ENCODE results near the gene RNF121.

RNF121 gene

DNA sequence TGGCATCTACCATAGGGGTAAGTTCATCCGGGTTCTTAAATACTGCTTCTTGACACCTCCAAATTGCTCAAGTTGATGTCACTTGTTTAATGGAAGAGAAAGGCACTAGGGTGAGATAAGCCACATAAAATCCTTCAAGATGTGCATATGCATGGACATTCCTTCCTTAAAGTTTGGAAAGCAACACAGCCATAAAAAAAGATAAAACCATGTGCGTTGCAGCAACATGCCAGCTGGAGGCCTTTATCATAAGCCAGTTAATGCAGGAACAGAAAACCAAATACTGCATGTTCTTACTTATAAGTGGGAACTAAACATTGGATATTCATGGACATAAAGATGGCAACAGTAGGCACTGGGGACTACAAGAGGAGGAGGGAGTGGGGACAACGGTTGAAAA is 61.9 kb downstream of the RNF121 start:
- Mint-ChIP-seq H3K9me3 (no peaks in the 10 kb centered on the region), H3K4me1 (ENCODE audit: low read depth) (peaks cover 9% of the 10 kb centered on the region), H3K27me3 (ENCODE audit: low read depth) (no peaks in the 10 kb centered on the region), H3K27ac (no peak overlapping the region), H3K36me3 (ENCODE audit: low read depth) (peaks cover 11% of the 10 kb centered on the region), H3K4me3 (no peak overlapping the region)

DNA sequence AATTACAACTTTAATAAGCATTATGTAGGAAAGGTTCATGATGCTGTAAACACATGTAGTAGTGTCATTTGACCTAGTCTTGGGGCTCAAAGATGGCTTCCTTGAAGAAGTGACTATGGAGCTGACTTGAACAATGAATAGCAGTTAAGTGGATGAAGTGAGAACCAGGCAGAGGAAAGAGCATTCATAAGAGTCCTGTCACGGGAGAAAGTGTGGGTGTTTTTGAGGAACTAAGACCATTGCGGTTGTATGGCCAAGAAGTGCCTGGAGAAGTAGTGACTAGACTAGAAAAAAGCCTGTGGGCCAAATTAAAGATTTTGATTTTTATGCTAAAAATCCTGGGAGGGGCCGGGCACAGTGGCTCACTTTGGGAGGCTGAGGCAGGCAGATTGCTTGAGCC is 62.6 kb downstream of the RNF121 start:
- Mint-ChIP-seq H3K27me3 (ENCODE audit: low read depth) (no peaks in the 10 kb centered on the region), H3K27ac (no peak overlapping the region), H3K36me3 (ENCODE audit: low read depth) (peaks cover 10% of the 10 kb centered on the region), H3K9me3 (no peaks in the 10 kb centered on the region), H3K4me1 (ENCODE audit: low read depth) (peaks cover 7% of the 10 kb centered on the region), H3K4me3 (no peak overlapping the region)

DNA sequence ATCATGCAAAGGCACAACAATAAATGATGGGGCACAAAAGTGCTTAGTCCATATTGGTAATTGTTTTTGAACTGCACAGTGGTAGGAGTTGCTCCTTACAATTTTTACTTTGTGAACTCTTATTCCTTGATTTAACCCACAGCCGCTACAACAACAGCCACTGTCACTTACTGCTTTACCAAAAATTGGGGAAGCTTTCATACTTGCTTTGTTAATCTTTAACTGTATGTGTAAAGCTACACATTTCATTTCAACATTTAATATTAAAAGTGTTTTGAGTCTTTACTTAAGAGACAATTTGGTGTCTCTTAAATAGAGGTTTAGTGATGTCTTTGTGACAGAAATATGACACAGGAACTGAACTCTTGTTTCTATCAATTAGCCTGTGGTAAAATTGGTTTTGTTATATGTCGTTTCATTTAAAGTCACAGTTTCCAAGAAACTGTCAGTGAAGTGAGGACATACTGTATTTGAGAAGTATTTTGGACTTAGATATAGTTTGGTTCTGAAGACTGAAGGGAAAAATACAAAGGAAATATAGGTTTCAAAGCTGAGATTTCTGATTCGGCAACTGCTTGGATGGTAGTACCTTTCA is 63.4 kb downstream of the RNF121 start:
- Mint-ChIP-seq H3K4me1 (ENCODE audit: low read depth) (peaks cover 7% of the 10 kb centered on the region), H3K9me3 (no peaks in the 10 kb centered on the region), H3K36me3 (ENCODE audit: low read depth) (peaks cover 13% of the 10 kb centered on the region), H3K27me3 (ENCODE audit: low read depth) (no peaks in the 10 kb centered on the region), H3K27ac (no peak overlapping the region), H3K4me3 (no peak overlapping the region)

DNA sequence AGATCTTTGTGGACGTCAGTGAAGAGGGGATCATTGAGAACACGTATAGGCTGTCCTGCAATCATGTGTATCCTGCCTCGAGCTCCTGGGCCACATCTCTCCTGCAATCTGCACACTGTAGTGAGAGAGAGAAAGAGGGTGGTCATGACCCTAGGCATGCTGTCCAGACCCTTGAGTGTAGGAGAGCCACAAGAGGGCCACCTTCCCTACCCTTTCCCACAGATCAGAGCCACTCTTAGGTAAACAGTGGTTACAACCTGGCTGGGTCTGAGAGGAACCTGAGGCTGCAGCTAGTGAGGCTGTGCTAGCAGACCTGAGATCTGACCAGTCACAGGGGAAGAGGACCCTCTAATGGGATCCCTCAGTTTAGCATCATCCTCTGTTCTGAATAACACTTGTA is 65.9 kb downstream of the RNF121 start:
- no peak overlapping the region for H3K4me3 Mint-ChIP-seq
- H3K27ac Mint-ChIP-seq, result no peak overlapping the region
- H3K9me3 Mint-ChIP-seq, result no peaks in the 10 kb centered on the region
- peaks cover 26% of the 10 kb centered on the region for H3K4me1 Mint-ChIP-seq (ENCODE audit: low read depth)
- H3K27me3 Mint-ChIP-seq (ENCODE audit: low read depth), result no peaks in the 10 kb centered on the region
- peaks cover 22% of the 10 kb centered on the region for H3K36me3 Mint-ChIP-seq (ENCODE audit: low read depth)

DNA sequence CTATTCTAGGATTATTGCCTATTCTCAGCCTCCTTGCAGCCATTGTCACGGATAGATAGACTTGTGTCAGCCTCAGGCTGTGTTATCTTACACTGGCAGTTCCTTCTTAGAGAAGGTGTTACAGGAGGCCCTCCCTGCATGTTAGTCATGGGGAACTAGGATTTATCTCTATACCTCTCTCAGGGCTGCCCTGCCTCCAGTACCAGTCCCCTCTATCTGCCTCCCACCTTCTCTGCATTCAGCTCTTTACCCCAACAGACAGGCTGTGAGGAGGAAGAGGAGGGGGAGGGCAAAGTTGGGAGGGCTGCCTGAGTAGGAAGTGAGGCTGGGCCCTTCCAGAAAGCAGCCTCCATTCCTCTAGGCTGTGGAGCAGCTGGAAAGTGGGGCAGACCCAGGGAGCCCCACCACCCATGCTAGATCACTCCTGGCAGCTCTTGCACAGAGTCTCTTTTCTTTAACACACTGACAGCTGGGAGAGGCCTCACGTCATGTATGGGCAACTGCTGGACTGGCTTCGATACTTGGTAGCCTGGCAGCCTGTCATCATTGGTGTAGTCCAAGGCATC is 67.0 kb downstream of the RNF121 start:
- Mint-ChIP-seq H3K9me3 (no peaks in the 10 kb centered on the region), H3K4me3 (no peak overlapping the region), H3K4me1 (ENCODE audit: low read depth) (peaks cover 26% of the 10 kb centered on the region), H3K27ac (no peak overlapping the region), H3K27me3 (ENCODE audit: low read depth) (no peaks in the 10 kb centered on the region), H3K36me3 (ENCODE audit: low read depth) (peaks cover 19% of the 10 kb centered on the region)

DNA sequence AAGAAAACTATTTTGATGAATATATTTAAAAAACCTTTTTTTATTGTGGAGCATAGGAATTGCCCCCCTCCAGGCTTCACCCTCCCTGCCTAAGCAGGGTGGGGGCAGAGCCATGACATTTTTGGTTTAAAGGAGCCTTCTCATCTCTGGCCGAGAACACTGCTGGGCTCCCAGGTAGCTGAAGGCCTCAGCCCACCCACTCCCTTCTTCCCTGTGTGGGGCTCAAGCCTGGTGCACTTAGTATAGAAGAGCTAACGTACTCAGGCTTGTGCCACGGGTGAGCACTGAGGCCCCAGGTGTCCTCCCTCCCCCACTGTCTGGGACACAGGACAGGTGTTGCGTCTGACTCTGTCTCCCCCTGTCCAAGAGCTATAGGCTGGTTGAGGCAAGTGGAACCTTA is 67.7 kb downstream of the RNF121 start:
- H3K27ac Mint-ChIP-seq, result no peak overlapping the region
- H3K27me3 Mint-ChIP-seq (ENCODE audit: low read depth), result no peaks in the 10 kb centered on the region
- no peaks in the 10 kb centered on the region for H3K9me3 Mint-ChIP-seq
- H3K4me3 Mint-ChIP-seq, result no peak overlapping the region
- peaks cover 17% of the 10 kb centered on the region for H3K36me3 Mint-ChIP-seq (ENCODE audit: low read depth)
- H3K4me1 Mint-ChIP-seq (ENCODE audit: low read depth), result peaks cover 24% of the 10 kb centered on the region

DNA sequence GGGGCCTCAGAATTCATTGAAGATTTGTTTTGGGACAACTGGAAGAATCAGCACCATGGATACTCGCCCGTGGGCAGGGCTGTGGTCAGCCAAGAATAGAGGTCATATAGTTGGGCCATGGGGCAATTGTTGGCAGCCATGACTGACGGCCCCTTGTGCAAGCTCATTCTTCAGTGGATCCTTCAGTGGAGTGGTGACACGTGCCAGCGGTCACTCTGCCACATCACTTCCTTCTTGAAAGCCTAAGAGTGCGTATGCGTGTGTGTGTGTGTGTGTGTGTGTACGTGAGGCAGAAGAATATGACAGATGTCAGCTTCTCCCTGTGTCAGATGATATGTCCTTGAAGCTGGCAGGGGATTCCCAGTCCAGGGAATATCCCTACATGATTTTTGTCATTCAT is 68.1 kb downstream of the RNF121 start:
- Mint-ChIP-seq H3K4me3 (no peak overlapping the region), H3K36me3 (ENCODE audit: low read depth) (peaks cover 20% of the 10 kb centered on the region), H3K27ac (no peak overlapping the region), H3K27me3 (ENCODE audit: low read depth) (no peaks in the 10 kb centered on the region), H3K9me3 (no peaks in the 10 kb centered on the region), H3K4me1 (ENCODE audit: low read depth) (peaks cover 24% of the 10 kb centered on the region)

DNA sequence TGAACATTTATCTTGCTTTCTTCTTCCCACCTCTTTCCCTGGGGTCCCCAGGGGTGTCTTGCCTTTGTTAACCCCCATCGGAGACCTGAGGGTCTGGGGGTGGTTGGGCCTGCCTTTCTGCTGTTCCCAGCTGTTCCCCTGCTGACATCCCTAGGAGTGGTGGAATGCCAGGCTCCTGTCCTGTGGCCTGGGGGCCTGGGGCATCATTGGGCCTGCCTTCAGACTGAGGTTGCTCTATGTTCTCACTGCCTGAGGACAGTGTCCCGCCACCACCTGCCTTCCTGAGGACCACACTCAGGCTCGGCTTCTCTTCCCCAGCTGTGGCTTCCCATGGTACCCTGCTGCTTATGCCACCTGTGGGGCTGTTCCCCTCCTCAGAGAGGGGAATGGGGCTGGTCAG is 68.7 kb downstream of the RNF121 start:
- peaks cover 20% of the 10 kb centered on the region for H3K4me1 Mint-ChIP-seq (ENCODE audit: low read depth)
- H3K4me3 Mint-ChIP-seq, result no peak overlapping the region
- H3K36me3 Mint-ChIP-seq (ENCODE audit: low read depth), result peaks cover 23% of the 10 kb centered on the region
- H3K27me3 Mint-ChIP-seq (ENCODE audit: low read depth), result no peaks in the 10 kb centered on the region
- H3K9me3 Mint-ChIP-seq, result no peaks in the 10 kb centered on the region
- no peak overlapping the region for H3K27ac Mint-ChIP-seq

DNA sequence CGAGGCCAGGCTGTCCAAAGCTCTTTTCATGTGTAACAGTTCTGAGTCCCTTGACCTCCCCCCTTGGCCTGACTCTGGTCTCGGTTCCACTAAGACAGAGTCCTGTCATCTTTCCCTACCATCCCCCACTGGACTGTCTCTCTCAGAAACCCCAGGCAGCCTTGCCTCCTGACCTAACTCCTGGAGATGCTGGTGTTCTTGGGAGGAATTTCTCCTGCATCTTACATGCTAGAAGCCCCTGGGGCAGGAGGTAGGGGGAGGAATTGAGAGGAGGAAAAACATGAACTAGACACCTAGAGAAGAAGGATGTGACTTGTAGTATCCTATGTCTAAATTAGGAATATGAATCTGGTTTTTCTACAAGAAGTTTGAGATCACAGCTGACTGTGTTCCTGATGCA is 69.2 kb downstream of the RNF121 start:
- Mint-ChIP-seq H3K4me1 (ENCODE audit: low read depth) (peaks cover 20% of the 10 kb centered on the region), H3K36me3 (ENCODE audit: low read depth) (peaks cover 26% of the 10 kb centered on the region)

DNA sequence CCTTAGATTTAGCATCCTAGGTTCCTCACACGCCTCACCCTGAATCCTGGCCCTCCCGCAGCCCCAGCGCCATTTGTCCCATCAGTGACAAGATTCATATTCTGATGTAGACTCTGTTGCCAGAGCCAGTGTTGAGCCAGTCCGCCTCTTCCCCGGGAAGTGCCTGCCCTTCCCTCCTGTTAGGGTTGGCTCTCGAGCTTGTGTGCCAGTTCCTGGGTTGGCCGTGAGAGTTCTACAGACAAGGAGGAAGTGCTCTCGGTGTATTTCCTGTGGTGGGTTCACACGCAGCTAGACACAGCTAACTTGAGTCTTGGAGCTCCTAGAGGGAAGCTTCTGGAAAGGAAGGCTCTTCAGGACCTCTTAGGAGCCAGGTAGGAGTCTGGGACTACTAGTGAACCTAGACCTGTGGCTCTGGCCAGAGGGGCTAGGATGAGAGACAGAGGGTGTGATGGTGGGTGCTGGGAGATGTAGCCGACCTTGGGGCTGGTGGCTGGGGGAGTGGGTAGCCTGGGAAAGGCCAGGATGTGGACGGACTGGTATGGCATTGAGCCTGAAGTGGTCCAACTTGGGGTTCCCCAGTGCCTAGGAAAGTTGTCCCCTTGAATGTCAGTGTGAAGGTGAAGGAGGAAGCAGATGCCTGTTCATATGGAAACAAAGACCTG is 69.9 kb downstream of the RNF121 start, which contains the start of gene IL18BP:
IL18BP (plus strand) TSS at position 261 of the 662 bp plus-strand sequence. CDS start 1,076 bp downstream, outside the sequence.
- Mint-ChIP-seq H3K36me3 (ENCODE audit: low read depth) (peaks cover 32% of the 10 kb centered on the region), H3K27me3 (ENCODE audit: low read depth) (no peaks in the 10 kb centered on the region), H3K27ac (peak within 1 kb of the TSS; percentile 94), H3K9me3 (no peaks in the 10 kb centered on the region), H3K4me3 (peak within 1 kb of the TSS; percentile 78), H3K4me1 (ENCODE audit: low read depth) (peaks cover 20% of the 10 kb centered on the region)

More for the DNA sequence above, 69.2 kb downstream of the RNF121 start:
- peak overlapping the region; percentile 94 for H3K27ac Mint-ChIP-seq
- H3K9me3 Mint-ChIP-seq, result no peaks in the 10 kb centered on the region
- no peak overlapping the region for H3K4me3 Mint-ChIP-seq
- H3K27me3 Mint-ChIP-seq (ENCODE audit: low read depth), result no peaks in the 10 kb centered on the region

DNA sequence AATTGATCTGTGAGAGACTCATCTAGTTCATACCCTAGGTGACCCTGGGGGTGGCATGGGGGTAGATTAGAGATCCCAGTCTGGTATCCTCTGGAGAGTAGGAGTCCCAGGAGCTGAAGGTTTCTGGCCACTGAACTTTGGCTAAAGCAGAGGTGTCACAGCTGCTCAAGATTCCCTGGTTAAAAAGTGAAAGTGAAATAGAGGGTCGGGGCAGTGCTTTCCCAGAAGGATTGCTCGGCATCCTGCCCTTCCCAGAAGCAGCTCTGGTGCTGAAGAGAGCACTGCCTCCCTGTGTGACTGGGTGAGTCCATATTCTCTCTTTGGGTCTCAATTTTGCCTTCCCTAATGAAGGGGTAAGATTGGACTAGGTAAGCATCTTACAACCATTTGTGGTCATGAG is 70.5 kb downstream of the RNF121 start:
- Mint-ChIP-seq H3K4me3 (peak overlapping the region; percentile 78), H3K27me3 (ENCODE audit: low read depth) (no peaks in the 10 kb centered on the region), H3K4me1 (ENCODE audit: low read depth) (peaks cover 20% of the 10 kb centered on the region), H3K27ac (peak overlapping the region; percentile 94), H3K36me3 (ENCODE audit: low read depth) (peaks cover 32% of the 10 kb centered on the region), H3K9me3 (no peaks in the 10 kb centered on the region)

DNA sequence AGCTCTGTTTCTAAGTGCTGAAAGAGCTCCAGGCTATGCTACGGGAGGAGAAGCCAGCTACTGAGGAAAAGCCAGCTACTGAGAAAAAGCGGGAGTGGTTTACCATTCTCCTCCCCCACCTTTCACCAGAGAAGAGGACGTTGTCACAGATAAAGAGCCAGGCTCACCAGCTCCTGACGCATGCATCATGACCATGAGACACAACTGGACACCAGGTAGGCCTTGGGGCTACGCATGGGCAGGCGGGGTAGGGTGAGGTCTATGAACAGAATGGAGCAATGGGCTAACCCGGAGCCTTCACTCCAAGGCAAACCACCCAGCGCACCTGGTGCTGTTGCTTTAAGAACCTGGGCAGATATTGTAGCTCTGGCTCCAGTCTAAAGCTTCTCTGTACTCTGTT is 71.0 kb downstream of the RNF121 start:
- no peaks in the 10 kb centered on the region for H3K9me3 Mint-ChIP-seq
- H3K4me1 Mint-ChIP-seq (ENCODE audit: low read depth), result peaks cover 20% of the 10 kb centered on the region
- H3K4me3 Mint-ChIP-seq, result peak overlapping the region; percentile 78
- H3K36me3 Mint-ChIP-seq (ENCODE audit: low read depth), result peaks cover 34% of the 10 kb centered on the region
- H3K27ac Mint-ChIP-seq, result peak overlapping the region; percentile 94
- H3K27me3 Mint-ChIP-seq (ENCODE audit: low read depth), result no peaks in the 10 kb centered on the region

DNA sequence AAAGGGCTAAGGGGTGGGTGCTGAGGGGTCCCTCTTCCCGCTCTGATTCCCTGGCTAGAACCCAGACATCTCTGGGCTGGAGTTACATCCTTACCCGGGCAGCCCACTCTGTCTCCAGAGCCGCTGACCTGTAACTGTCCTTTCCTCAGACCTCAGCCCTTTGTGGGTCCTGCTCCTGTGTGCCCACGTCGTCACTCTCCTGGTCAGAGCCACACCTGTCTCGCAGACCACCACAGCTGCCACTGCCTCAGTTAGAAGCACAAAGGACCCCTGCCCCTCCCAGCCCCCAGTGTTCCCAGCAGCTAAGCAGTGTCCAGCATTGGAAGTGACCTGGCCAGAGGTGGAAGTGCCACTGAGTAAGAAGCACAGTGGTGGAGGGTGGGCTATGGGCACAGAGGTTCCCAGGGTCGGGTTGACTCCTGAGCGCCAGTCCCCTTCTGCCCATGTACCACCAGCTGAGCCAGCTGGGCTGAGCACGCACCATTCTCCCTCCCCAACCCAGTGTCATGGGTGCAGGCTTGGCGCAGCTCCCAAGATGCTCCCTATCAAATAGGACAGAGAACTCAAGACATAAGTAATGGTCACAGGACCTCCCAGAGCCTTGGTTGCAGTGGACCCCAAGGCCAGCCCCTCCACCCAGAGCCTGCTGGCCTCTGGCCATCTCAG is 71.5 kb downstream of the RNF121 start:
- H3K27me3 Mint-ChIP-seq (ENCODE audit: low read depth), result no peaks in the 10 kb centered on the region
- no peaks in the 10 kb centered on the region for H3K9me3 Mint-ChIP-seq
- H3K4me3 Mint-ChIP-seq, result no peak overlapping the region
- peaks cover 20% of the 10 kb centered on the region for H3K4me1 Mint-ChIP-seq (ENCODE audit: low read depth)
- peaks cover 38% of the 10 kb centered on the region for H3K36me3 Mint-ChIP-seq (ENCODE audit: low read depth)
- no peak overlapping the region for H3K27ac Mint-ChIP-seq

DNA sequence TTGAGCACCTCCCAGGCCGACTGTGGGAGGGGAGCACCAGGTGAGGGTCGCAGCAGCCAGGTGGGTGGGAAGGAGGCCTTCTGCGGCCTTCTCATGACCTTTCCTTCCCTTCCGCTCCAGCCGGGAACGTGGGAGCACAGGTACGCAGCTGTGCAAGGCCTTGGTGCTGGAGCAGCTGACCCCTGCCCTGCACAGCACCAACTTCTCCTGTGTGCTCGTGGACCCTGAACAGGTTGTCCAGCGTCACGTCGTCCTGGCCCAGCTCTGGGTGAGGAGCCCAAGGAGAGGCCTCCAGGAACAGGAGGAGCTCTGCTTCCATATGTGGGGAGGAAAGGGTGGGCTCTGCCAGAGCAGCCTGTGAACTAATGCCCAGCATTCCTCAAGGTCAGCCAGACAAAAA is 72.4 kb downstream of the RNF121 start:
- no peak overlapping the region for H3K4me3 Mint-ChIP-seq
- peaks cover 20% of the 10 kb centered on the region for H3K4me1 Mint-ChIP-seq (ENCODE audit: low read depth)
- no peaks in the 10 kb centered on the region for H3K9me3 Mint-ChIP-seq
- H3K27me3 Mint-ChIP-seq (ENCODE audit: low read depth), result no peaks in the 10 kb centered on the region
- no peak overlapping the region for H3K27ac Mint-ChIP-seq
- peaks cover 38% of the 10 kb centered on the region for H3K36me3 Mint-ChIP-seq (ENCODE audit: low read depth)
